Right renal cortex interstitium (tissue), 3 donors: ENCODE measurements around the gene PIM3. TPM values are rescaled to one million over a fixed set of nuclear protein-coding genes. Genes with fewer than 3 reads are reported as not detected.

ENCODE experiments used
- DNase-seq, 3 donors: peaks; one replicate each; pipeline ENCODE4 v3.0.0-alpha.2; 2013; ENCODE audit warnings: low read depth in 3 of 3, low spot score in 2 of 3
- polyA plus RNA-seq, 3 donors: library from polyadenylated mRNA; unstranded; fragments of 120-200 nt; gene quantifications; one replicate each; pipeline ENCODE4 v1.2.1, GENCODE V29; 2013; ENCODE audit not compliant: insufficient read length in 3 of 3

The PIM3 gene
- polyA plus RNA-seq: 10 to 100 TPM; 12.4 to 16.2 (median 14.5) TPM

DNA sequence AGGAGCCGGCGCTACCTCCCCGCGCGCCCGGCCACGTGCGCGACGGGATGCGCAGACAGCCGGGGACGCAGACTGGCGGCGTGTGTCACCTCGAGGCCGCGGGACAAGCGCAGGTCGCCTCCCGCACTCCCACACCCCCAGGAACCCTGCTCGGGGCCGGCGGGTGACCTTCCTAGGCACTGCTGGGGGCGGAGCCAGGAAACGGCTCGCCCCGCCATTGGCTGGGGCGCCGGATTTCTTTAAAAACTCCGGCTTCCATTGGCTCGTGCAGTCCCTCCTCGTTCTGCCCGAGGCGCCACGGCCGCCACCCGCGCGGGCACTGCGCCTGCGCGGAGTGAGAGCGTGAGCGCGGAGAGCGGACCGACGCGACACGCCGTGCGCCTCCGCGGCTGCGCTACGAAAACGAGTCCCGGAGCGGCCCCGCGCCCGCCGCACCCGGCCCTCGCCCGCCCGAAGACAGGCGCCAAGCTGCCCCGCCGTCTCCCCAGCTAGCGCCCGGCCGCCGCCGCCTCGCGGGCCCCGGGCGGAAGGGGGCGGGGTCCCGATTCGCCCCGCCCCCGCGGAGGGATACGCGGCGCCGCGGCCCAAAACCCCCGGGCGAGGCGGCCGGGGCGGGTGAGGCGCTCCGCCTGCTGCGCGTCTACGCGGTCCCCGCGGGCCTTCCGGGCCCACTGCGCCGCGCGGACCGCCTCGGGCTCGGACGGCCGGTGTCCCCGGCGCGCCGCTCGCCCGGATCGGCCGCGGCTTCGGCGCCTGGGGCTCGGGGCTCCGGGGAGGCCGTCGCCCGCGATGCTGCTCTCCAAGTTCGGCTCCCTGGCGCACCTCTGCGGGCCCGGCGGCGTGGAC is at the start of gene PIM3:
Gene PIM3, plus strand, starts transcription at position 614 of the 846 bp plus-strand sequence. Its CDS starts 176 bp downstream, at position 790.
- DNase-seq: peak; percentile 76 to 91 (median 88)

- DNase-seq: no peak
Measured at GRCh38 chr22:49911881-49912625, 48.5 kb upstream of the PIM3 start.

- no peak for DNase-seq
Measured at GRCh38 chr22:49913026-49913425, 47.5 kb upstream of the PIM3 start.

GRCh38 chr22:49913446-49913845 is 47.1 kb upstream of the PIM3 start:
- no peak for DNase-seq

- DNase-seq: no peak
Measured at GRCh38 chr22:49914256-49914655, 46.3 kb upstream of the PIM3 start.

DNA sequence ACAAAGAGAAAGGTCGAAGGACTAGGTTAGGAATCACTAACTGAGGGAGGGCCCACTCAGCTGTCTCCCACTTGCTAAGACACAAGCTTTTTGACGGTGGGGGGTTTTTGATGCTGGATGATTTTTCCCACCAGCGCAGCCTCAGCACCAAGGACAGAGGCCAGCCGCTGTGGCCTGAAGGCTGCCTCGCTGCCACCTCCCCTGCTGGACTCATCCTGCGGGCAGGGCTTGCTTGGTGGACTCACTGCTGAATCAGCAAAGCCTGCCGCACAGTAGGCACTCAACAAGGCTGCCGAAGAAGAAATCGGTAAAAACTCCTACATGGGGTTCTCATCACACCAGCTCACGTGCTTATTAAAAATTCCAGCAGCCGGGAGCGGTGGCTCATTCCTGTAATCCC is 45.0 kb upstream of the PIM3 start:
- no peak for DNase-seq

- DNase-seq: no peak
Measured at GRCh38 chr22:49916831-49917230, 43.7 kb upstream of the PIM3 start.

DNA sequence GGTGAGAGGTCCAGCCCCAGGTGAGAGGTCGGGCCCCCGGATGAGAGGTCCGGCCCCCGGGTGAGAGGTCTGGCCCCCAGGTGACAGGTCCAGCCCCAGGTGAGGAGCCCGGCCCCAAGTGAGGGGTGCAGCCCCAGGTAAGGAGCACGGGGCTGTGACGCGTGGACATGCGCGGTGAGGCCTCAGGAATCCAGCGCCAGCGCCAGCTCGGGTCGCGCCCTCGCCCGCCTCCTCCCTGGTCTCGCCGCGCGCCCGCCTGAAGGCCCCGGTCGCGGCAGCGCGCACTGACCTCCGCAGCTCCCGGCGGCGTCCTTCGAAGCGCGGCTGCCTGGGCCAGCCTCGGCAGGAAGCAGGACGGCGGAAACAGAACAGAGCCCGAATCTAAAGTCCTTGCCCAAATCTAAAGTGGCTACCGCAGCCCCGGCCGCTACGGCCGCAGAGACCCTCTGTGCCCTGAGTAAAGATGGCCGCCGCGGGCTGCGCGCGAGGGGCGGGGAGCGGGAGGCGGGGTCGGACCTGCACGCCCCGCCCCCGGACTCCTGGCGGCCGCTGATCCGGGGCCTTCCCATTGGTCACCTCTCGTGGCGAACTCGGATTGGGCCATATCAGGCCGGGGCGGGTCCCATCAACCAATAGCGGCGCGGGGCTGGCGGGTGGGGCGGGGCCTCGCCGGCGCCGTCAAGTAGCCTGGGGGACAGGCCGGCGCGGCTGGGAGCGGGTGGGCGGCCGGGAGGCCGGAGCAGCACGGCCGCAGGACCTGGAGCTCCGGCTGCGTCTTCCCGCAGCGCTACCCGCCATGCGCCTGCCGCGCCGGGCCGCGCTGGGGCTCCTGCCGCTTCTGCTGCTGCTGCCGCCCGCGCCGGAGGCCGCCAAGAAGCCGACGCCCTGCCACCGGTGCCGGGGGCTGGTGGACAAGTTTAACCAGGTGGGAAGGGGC is 42.3 kb upstream of the PIM3 start, which contains the start of the genes ALG12 and CRELD2:
Gene ALG12, minus strand, starts transcription at position 465 of the 937 bp plus-strand sequence. CDS start 4,673 bp downstream, outside the sequence.
Gene CRELD2, plus strand, starts transcription at position 661 of the 937 bp plus-strand sequence. Its CDS starts 136 bp downstream, at position 797.
- DNase-seq: peak; percentile 87 to 93 (median 92)

DNA sequence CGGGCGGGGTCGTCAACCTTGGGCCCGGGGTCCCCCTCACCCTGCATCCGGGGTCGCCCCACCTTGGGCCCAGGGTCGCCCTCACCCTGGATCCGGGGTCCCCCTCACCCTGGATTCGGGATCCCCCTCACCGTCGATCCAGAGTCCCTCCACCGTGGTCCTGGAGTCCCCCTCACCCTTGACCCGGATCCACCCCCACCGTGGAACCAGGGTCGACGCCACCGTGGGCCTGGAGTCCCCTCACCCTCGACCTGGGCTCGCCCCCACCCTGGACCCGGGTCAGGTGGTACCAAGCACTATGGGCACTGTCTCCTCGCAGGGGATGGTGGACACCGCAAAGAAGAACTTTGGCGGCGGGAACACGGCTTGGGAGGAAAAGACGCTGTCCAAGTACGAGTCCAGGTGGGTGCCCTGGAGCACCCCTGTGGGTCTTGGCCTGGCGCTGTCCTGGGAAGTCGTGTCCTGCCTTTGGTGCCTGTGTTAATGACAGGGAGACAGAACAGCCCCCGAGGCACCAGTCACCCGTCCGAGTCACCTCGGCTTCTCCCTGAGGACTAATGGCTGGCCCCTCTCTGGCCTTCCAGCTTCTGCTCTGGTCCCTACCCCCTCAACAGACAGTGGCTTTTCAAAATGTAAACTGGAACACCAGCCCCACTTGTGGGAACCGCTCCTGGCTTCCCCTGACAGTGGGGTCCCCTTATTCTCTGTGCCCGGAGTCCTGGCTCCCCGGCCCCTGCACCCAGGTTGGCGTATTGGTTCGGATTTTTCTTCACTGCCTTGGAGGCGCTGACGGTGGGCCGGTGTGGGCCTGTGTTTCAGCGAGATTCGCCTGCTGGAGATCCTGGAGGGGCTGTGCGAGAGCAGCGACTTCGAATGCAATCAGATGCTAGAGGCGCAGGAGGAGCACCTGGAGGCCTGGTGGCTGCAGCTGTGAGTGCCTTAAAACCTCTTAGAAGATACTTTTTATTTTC is 41.4 kb upstream of the PIM3 start:
- no peak for DNase-seq

DNA sequence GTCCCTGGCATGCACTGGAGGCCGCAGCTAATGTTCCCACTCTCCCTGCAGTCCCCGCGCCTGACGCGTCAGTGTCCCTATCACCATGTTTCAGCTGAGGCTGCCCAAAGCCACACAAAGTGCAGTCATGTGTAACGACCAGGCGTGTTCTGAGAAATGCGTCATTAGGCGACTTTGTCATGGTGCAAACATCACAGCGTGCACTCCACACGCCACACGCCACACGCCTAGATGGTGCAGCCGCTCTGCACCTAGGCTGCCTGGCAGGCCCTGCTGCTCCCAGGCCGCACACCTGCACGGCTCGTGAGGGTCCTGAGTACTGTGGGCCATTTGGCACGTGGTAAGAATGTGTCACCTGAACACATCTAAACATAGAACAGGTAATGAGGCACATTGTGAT is 39.7 kb upstream of the PIM3 start:
- DNase-seq: no peak

GRCh38 chr22:49921508-49922278 is 38.9 kb upstream of the PIM3 start:
- no peak for DNase-seq

- no peak for DNase-seq
Measured at GRCh38 chr22:49922484-49922883, 38.1 kb upstream of the PIM3 start.

DNA sequence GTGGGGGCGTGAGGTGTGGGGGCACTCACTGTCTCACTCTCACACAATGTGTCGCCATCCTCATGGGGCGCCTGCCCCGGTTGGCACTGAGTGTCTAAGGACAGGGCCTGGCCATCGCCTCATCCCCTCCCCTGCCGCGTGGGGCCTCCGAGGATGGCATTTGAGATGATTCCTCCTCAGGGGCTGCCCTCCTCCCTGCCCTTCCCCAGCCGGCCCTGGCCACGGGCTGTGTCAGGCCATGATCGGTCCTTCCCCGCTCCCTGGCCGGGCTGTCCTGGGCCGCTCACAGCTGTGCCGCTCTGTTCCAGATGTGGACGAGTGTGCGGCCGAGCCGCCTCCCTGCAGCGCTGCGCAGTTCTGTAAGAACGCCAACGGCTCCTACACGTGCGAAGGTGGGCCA is 37.6 kb upstream of the PIM3 start:
- no peak for DNase-seq

DNA sequence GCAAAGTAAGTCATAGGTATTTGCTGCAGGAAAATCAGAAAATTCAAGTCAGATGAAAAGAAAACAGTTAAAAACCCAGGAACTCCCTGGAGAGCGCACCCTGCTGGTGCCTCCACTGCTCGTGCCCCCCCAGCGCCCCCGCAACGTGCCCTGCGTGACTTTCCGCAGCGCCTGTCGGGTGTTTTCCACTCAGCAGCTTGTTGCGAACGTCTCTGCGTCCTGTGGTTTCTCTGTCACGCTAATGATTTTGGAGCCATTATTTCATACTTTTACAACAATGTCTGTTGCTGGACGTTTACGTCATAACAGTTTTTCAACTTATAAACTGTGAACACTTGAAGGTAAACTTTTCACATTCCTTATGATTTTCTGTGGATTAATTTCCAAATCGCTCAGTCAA is 37.1 kb upstream of the PIM3 start:
- no peak for DNase-seq

- DNase-seq: no peak
Measured at GRCh38 chr22:49924113-49924833, 36.3 kb upstream of the PIM3 start.

DNA sequence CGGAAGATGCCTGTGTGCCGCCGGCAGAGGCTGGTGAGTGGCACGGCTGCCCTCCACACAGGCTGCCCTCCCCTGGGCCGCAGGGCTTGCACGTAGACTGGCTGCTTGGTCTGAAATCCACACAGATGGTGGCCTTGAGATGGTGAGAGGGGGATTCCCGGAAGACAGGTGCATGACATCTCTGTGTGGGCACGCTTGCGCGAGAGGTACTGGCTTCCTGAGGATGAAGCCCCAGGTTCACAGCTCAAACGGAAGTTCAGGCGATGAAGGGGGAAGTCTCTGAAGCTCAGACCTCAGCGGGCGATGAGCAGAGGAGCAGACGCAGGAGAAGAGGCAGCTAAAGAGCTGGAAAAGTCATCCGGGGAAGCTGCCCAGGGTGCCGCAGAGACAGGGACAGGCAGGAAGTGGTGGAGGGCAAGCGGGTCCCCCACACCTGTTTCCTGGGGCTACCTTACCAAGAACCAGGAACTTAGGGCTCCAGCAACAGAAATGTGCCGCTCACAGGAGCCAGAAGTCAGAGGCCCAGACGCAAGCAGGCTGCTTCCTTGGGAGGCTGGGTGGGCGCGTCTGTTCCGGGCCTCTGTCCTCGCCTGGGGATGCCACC is 34.9 kb upstream of the PIM3 start:
- DNase-seq: no peak

GRCh38 chr22:49926916-49927315 is 33.7 kb upstream of the PIM3 start:
- no peak for DNase-seq
